SK-N-SH treated with all-trans-retinoic acid at 6 μM for 48 hours (cell line): ENCODE data around the gene HOXA13.

Experiments
- CSDC2 ChIP-seq: fragments of 250-450 bp; sonication (Bioruptor Pico); IDR thresholded peaks from 2 replicates; pipeline ENCODE4 v1.5.0; 2020; ENCODE audit warnings: mild to moderate bottlenecking, moderate library complexity
- ISL1 ChIP-seq: fragments of 250-450 bp; sonication (Bioruptor Pico); IDR thresholded peaks from 2 replicates; pipeline ENCODE4 v2.1.2; 2022; ENCODE audit warnings: mild to moderate bottlenecking, moderate library complexity
- PATZ1 ChIP-seq: fragments of 250-450 bp; sonication (Bioruptor Pico); IDR thresholded peaks from 2 replicates; pipeline ENCODE4 v1.8.0; 2020; ENCODE audit warnings: mild to moderate bottlenecking, moderate library complexity, borderline replicate concordance
- TOX ChIP-seq: fragments of 250-450 bp; sonication (Bioruptor Pico); IDR thresholded peaks from 2 replicates; pipeline ENCODE4 v1.8.0; 2021; ENCODE audit warnings: mild to moderate bottlenecking, moderate library complexity, borderline replicate concordance
- ZFP3 ChIP-seq: fragments of 250-450 bp; sonication (Bioruptor Pico); IDR thresholded peaks from 2 replicates; pipeline ENCODE4 v1.5.0; 2020; ENCODE audit warnings: mild to moderate bottlenecking, moderate library complexity
- ZFP30 ChIP-seq: fragments of 450-650 bp; formaldehyde crosslinking; IDR thresholded peaks from 2 replicates; pipeline ENCODE4 v1.5.0; 2022; ENCODE audit warnings: mild to moderate bottlenecking, moderate library complexity
- ZNF8 ChIP-seq: fragments of 450-650 bp; formaldehyde crosslinking; IDR thresholded peaks from 2 replicates; pipeline ENCODE4 v1.5.0; 2020; ENCODE audit warnings: mild to moderate bottlenecking, moderate library complexity

DNA sequence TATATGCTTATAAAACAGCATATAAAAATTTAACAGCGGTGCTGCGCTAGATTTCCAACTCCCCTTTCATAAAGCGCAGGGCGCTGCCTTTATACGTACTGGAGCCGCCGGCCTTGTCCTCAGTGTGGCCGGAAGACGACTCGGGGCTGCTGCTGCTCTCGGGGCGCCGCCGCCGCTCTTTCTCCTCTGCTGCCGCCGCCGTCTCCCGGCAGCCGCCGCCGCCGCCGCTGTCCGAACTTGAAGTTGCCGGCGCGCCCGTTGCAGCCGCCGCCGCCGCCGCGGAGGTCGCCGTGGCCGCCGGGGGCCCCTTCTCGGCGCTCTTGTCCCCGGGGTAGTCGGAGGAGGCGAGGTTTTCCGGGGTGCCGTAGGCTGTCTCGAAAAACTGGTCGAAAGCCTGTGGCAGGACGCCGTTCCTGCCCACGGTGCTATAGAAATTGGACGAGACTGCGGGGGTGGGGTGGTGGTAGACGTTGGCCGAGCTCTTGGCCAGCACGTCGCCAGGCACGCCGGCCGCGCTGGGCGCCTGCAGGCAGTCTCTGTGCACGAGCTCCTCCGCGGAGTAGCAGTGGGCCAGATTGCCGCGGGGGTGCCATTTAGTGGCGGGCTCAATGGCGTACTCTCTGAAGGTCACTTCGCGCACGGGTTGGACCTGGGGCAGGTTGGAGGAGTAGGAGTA lies 15.4 kb downstream of the HOXA13 start:
- no peak for TF ChIP-seq ZFP3
- no peak for TF ChIP-seq PATZ1 (CRISPR knock-in tag)
- no peak for TF ChIP-seq CSDC2 (CRISPR knock-in tag)
- no peak for TF ChIP-seq ZFP30
- TF ChIP-seq TOX (CRISPR knock-in tag): no peak
- no peak for TF ChIP-seq ZNF8 (CRISPR knock-in tag)
- no peak for TF ChIP-seq ISL1 (CRISPR knock-in tag)
